Measurements from ENCODE around the gene FIBP.

The FIBP gene

GRCh38 chr11:65862941-65863888, 25.1 kb downstream of the FIBP start:
- Histone ChIP-seq H3K9me3 (ENCODE audit: insufficient read depth, low read length) (no peaks in the 10 kb centered on the region), H3K36me3 (ENCODE audit: insufficient read depth, insufficient read length, low read length) (peaks cover 65% of the 10 kb centered on the region), H3K27me3 (ENCODE audit: insufficient read depth, insufficient read length) (no peaks in the 10 kb centered on the region), H3K9ac (ENCODE audit: insufficient read length, low read depth) (no peak overlapping the region), H3K4me1 (ENCODE audit: insufficient read depth, insufficient read length) (peaks cover 28% of the 10 kb centered on the region), H3K4me3 (ENCODE audit: insufficient read length, low read depth) (no peak overlapping the region)
- TF ChIP-seq SUZ12 (IDR thresholded peaks at IDR 0.05; ENCODE audit: extremely low read depth, insufficient read depth, insufficient read length), result no peak
- TF ChIP-seq ZNF274 (IDR thresholded peaks at IDR 0.05; ENCODE audit: low read depth, low read length), result no peak
- no peak for TF ChIP-seq YY1 (IDR thresholded peaks at IDR 0.05; ENCODE audit: insufficient read depth, insufficient read length)
- no peak for DNase-seq (ENCODE audit: low read depth, low spot score)

GRCh38 chr11:65862191-65862735, 26.0 kb downstream of the FIBP start:
- peaks cover 28% of the 10 kb centered on the region for H3K4me1 ChIP-seq (ENCODE audit: insufficient read depth, insufficient read length)
- H3K36me3 ChIP-seq (ENCODE audit: insufficient read depth, insufficient read length, low read length), result peaks cover 62% of the 10 kb centered on the region
- no peaks in the 10 kb centered on the region for H3K27me3 ChIP-seq (ENCODE audit: insufficient read depth, insufficient read length)
- DNase-seq (ENCODE audit: low read depth, low spot score), result no peak
- no peaks in the 10 kb centered on the region for H3K9me3 ChIP-seq (ENCODE audit: insufficient read depth, low read length)
- TF ChIP-seq YY1 (IDR thresholded peaks at IDR 0.05; ENCODE audit: insufficient read depth, insufficient read length) (no peak), SUZ12 (IDR thresholded peaks at IDR 0.05; ENCODE audit: extremely low read depth, insufficient read depth, insufficient read length) (no peak), ZNF274 (IDR thresholded peaks at IDR 0.05; ENCODE audit: low read depth, low read length) (no peak)
- no peak overlapping the region for H3K4me3 ChIP-seq (ENCODE audit: insufficient read length, low read depth)
- H3K9ac ChIP-seq (ENCODE audit: insufficient read length, low read depth), result peak overlapping the region; percentile 97

GRCh38 chr11:65861533-65862183, 26.6 kb downstream of the FIBP start:
- no peaks in the 10 kb centered on the region for H3K9me3 ChIP-seq (ENCODE audit: insufficient read depth, low read length)
- H3K9ac ChIP-seq (ENCODE audit: insufficient read length, low read depth), result peak overlapping the region; percentile 97
- H3K4me3 ChIP-seq (ENCODE audit: insufficient read length, low read depth), result peak overlapping the region; percentile 98
- H3K27me3 ChIP-seq (ENCODE audit: insufficient read depth, insufficient read length), result no peaks in the 10 kb centered on the region
- peaks cover 22% of the 10 kb centered on the region for H3K4me1 ChIP-seq (ENCODE audit: insufficient read depth, insufficient read length)
- no peak for TF ChIP-seq SUZ12 (IDR thresholded peaks at IDR 0.05; ENCODE audit: extremely low read depth, insufficient read depth, insufficient read length)
- no peak for DNase-seq (ENCODE audit: low read depth, low spot score)
- H3K36me3 ChIP-seq (ENCODE audit: insufficient read depth, insufficient read length, low read length), result peaks cover 64% of the 10 kb centered on the region

GRCh38 chr11:65861165-65861505, 27.1 kb downstream of the FIBP start:
- peaks cover 64% of the 10 kb centered on the region for H3K36me3 ChIP-seq (ENCODE audit: insufficient read depth, insufficient read length, low read length)
- no peak for DNase-seq (ENCODE audit: low read depth, low spot score)
- TF ChIP-seq YY1 (IDR thresholded peaks at IDR 0.05; ENCODE audit: insufficient read depth, insufficient read length) (no peak), SUZ12 (IDR thresholded peaks at IDR 0.05; ENCODE audit: extremely low read depth, insufficient read depth, insufficient read length) (no peak), ZNF274 (IDR thresholded peaks at IDR 0.05; ENCODE audit: low read depth, low read length) (no peak)
- H3K9me3 ChIP-seq (ENCODE audit: insufficient read depth, low read length), result no peaks in the 10 kb centered on the region
- peak overlapping the region; percentile 98 for H3K4me3 ChIP-seq (ENCODE audit: insufficient read length, low read depth)
- H3K27me3 ChIP-seq (ENCODE audit: insufficient read depth, insufficient read length), result no peaks in the 10 kb centered on the region
- H3K4me1 ChIP-seq (ENCODE audit: insufficient read depth, insufficient read length), result peaks cover 19% of the 10 kb centered on the region
- peak overlapping the region; percentile 97 for H3K9ac ChIP-seq (ENCODE audit: insufficient read length, low read depth)

- Histone ChIP-seq H3K4me1 (ENCODE audit: insufficient read depth, insufficient read length) (peaks cover 19% of the 10 kb centered on the region), H3K9me3 (ENCODE audit: insufficient read depth, low read length) (no peaks in the 10 kb centered on the region), H3K27me3 (ENCODE audit: insufficient read depth, insufficient read length) (no peaks in the 10 kb centered on the region), H3K4me3 (ENCODE audit: insufficient read length, low read depth) (peak within 1 kb of the TSS; percentile 98), H3K36me3 (ENCODE audit: insufficient read depth, insufficient read length, low read length) (peaks cover 64% of the 10 kb centered on the region), H3K9ac (ENCODE audit: insufficient read length, low read depth) (peak within 1 kb of the TSS; percentile 97)
- TF ChIP-seq ZNF274 (IDR thresholded peaks at IDR 0.05; ENCODE audit: low read depth, low read length) (no peak), SUZ12 (IDR thresholded peaks at IDR 0.05; ENCODE audit: extremely low read depth, insufficient read depth, insufficient read length) (no peak), YY1 (IDR thresholded peaks at IDR 0.05; ENCODE audit: insufficient read depth, insufficient read length) (no peak)
- DNase-seq (ENCODE audit: low read depth, low spot score), result peak; percentile 98
Observed at GRCh38 chr11:65860278-65861164, 27.8 kb downstream of the FIBP start, which contains the start of gene MUS81. MUS81 (plus strand) TSS chr11:65860433; CDS start chr11:65860754, 321 bp downstream.

GRCh38 chr11:65859812-65860277, 28.4 kb downstream of the FIBP start:
- Histone ChIP-seq H3K4me3 (ENCODE audit: insufficient read length, low read depth) (peak overlapping the region; percentile 98), H3K36me3 (ENCODE audit: insufficient read depth, insufficient read length, low read length) (peaks cover 64% of the 10 kb centered on the region), H3K9ac (ENCODE audit: insufficient read length, low read depth) (peak overlapping the region; percentile 95), H3K27me3 (ENCODE audit: insufficient read depth, insufficient read length) (no peaks in the 10 kb centered on the region), H3K4me1 (ENCODE audit: insufficient read depth, insufficient read length) (peaks cover 19% of the 10 kb centered on the region), H3K9me3 (ENCODE audit: insufficient read depth, low read length) (no peaks in the 10 kb centered on the region)
- TF ChIP-seq YY1 (IDR thresholded peaks at IDR 0.05; ENCODE audit: insufficient read depth, insufficient read length) (no peak), SUZ12 (IDR thresholded peaks at IDR 0.05; ENCODE audit: extremely low read depth, insufficient read depth, insufficient read length) (no peak), ZNF274 (IDR thresholded peaks at IDR 0.05; ENCODE audit: low read depth, low read length) (no peak)
- no peak for DNase-seq (ENCODE audit: low read depth, low spot score)
